Kidney (tissue), 14 donors: ENCODE measurements around the gene CACNB2. TPM values are rescaled to one million over a fixed set of nuclear protein-coding genes. Genes with fewer than 3 reads are reported as not detected.

Experiments
- DNase-seq, 5 donors: peaks; one replicate each; pipeline ENCODE4 v3.0.0-alpha.2; 2013 to 2020
- FAIRE-seq: peaks from 2 replicates; lab custom pipeline; 2012; peaks lifted over from hg19 to GRCh38; lab: Jason Lieb, UNC
- H3K27ac ChIP-seq, 2 donors: one replicate each; pipeline ENCODE4 v1.7.0; 2013; ENCODE audit warnings: low read depth in 2 of 2, low read length in 2 of 2, inconsistent platforms in 1 of 2
- H3K27me3 ChIP-seq: one replicate; pipeline ENCODE4 v1.7.1; 2013; ENCODE audit warnings: low read length, inconsistent platforms; ENCODE audit not compliant: control insufficient read depth, insufficient read depth
- H3K36me3 ChIP-seq, 3 donors: one replicate each; pipeline versions ENCODE4 v1.7.0 to v1.7.1; 2013; ENCODE audit warnings: low read length in 3 of 3, control low read depth in 1 of 3, inconsistent platforms in 1 of 3; ENCODE audit not compliant: insufficient read depth in 3 of 3, control insufficient read depth in 2 of 3
- H3K4me1 ChIP-seq, 3 donors: one replicate each; pipeline versions ENCODE4 v1.7.0 to v1.7.1; 2013; ENCODE audit warnings: low read length in 3 of 3, inconsistent platforms in 1 of 3, low read depth in 1 of 3; ENCODE audit not compliant: control insufficient read depth in 2 of 3, insufficient read depth in 2 of 3
- H3K4me3 ChIP-seq, 3 donors: one replicate each; pipeline versions ENCODE4 v1.7.0 to v1.8.1; 2013; ENCODE audit warnings: low read length in 3 of 3, control low read depth in 1 of 3, inconsistent platforms in 1 of 3
- H3K9ac ChIP-seq, 3 donors: one replicate each; pipeline versions ENCODE4 v1.7.0 to v1.7.1; 2013; ENCODE audit warnings: low read length in 3 of 3, control low read depth in 1 of 3, inconsistent platforms in 1 of 3
- H3K9me3 ChIP-seq, 3 donors: one replicate each; pipeline versions ENCODE4 v1.7.0 to v1.7.1; 2013; ENCODE audit warnings: low read length in 3 of 3, control low read depth in 1 of 3, inconsistent platforms in 1 of 3; ENCODE audit not compliant: control insufficient read depth in 2 of 3, insufficient read depth in 1 of 3
- intact Hi-C: fragments of 100-400 bp; cut with DNase I; formaldehyde crosslinking; loops from one replicate; pipeline ENCODE4 v1.11.1; 2022
- polyA plus RNA-seq: library from polyadenylated mRNA; stranded (reverse); fragments of 350-450 nt; fragmentation: Illumina TruSeq; extraction: RNeasy Lipid Tissue Mini Kit (QIAGEN cat#74804); gene quantifications from one replicate; pipeline ENCODE4 v1.2.3, GENCODE V29; 2014; ENCODE audit warnings: low read depth, low replicate concordance; ENCODE audit not compliant: insufficient read depth
- total RNA-seq: library from RNA; stranded (reverse); fragmentation: NEBNext Ultra II Directional; extraction: Animal tissue kit (Norgen Biotek cat#: 25700); gene quantifications from one replicate; pipeline ENCODE4 v1.2.1, GENCODE V29; 2021
- TF ChIP-seq, protein P1 (sequence below): IDR thresholded peaks from 3 replicates; pipeline ENCODE4 v1.5.1; 2012; ENCODE audit warnings: mild to moderate bottlenecking, moderate library complexity, borderline replicate concordance; ENCODE audit not compliant: insufficient read depth; ENCODE audit errors: extremely low read depth
- donor health status: control.
- donor health status: control.
- donor health status: control.
- donor health status: control.
- donor health status: control.
- donor health status: DM: yes; HTN: yes; CAD: no.
- donor health status: Normal renal cell carcinoma (clear cell type).

Gene CACNB2
- total and polyA plus RNA-seq, 2 donors from 2014 or later = 2.8 TPM

- peaks cover 0 to 36% (median 2%) of the 10 kb centered on the region in 3 donors for H3K9me3 ChIP-seq
- no peaks in the 10 kb centered on the region for H3K4me1 ChIP-seq
- intact Hi-C loops = no loop called here
- no peak for DNase-seq
- H3K27me3 ChIP-seq = no peaks in the 10 kb centered on the region
- H3K9ac ChIP-seq = no peak overlapping the region
- no peak for FAIRE-seq
- H3K27ac ChIP-seq = no peak overlapping the region
- TF ChIP-seq, protein P1, sequence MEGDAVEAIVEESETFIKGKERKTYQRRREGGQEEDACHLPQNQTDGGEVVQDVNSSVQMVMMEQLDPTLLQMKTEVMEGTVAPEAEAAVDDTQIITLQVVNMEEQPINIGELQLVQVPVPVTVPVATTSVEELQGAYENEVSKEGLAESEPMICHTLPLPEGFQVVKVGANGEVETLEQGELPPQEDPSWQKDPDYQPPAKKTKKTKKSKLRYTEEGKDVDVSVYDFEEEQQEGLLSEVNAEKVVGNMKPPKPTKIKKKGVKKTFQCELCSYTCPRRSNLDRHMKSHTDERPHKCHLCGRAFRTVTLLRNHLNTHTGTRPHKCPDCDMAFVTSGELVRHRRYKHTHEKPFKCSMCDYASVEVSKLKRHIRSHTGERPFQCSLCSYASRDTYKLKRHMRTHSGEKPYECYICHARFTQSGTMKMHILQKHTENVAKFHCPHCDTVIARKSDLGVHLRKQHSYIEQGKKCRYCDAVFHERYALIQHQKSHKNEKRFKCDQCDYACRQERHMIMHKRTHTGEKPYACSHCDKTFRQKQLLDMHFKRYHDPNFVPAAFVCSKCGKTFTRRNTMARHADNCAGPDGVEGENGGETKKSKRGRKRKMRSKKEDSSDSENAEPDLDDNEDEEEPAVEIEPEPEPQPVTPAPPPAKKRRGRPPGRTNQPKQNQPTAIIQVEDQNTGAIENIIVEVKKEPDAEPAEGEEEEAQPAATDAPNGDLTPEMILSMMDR = no peak
- H3K4me3 ChIP-seq = no peak overlapping the region
- H3K36me3 ChIP-seq = peaks cover 6 to 12% (median 7%) of the 10 kb centered on the region in 3 donors
These were observed 421.8 kb downstream of the CACNB2 start for GRCh38 chr10:18561861-18562551.

DNA sequence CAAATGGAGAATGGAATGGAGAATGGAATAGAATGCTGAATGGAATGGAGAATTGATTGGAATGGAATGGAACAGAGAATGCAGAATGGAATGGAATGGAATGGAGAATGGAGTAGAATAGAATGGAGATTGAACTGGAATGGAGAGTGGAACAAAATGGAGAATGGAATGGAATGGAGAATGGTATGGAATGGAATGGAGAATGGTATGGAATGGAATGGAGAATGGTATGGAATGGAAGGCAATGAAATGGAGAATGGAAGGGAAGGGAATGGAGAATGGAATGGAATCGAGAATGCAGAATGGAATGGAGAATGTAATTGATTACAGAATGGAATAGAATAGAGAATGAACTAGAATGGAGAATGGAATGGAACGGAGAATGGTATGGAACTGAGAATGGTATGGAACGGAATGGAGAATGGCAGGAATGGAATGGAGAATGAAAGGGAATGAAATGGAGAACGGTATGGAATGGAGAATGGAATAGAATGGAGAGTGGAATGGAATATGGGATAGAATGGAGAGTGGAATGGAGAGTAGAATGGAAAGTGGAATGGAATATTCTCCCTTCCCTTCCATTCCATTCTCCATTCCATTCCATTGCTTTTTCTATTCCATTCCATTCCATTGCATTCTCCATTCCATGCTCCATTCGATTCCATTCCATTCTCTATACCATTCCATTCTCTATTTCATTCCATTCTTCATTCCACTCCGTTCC, 422.9 kb downstream of the CACNB2 start:
- Histone ChIP-seq H3K27me3 (no peaks in the 10 kb centered on the region), H3K9ac (no peak overlapping the region), H3K9me3 (peaks cover 0 to 40% (median 5%) of the 10 kb centered on the region in 3 donors), H3K4me3 (no peak overlapping the region), H3K36me3 (peaks cover 4 to 11% (median 5%) of the 10 kb centered on the region in 3 donors), H3K4me1 (no peaks in the 10 kb centered on the region), H3K27ac (no peak overlapping the region)
- intact Hi-C loops = no loop called here
- FAIRE-seq (no peak), DNase-seq (no peak)
- TF ChIP-seq, protein P1 = no peak

- Histone ChIP-seq H3K36me3 (peaks cover 2 to 5% (median 5%) of the 10 kb centered on the region in 3 donors), H3K27me3 (no peaks in the 10 kb centered on the region), H3K9ac (no peak overlapping the region), H3K4me1 (no peaks in the 10 kb centered on the region), H3K9me3 (peaks cover 0 to 32% (median 7%) of the 10 kb centered on the region in 3 donors), H3K27ac (no peak overlapping the region), H3K4me3 (no peak overlapping the region)
- TF ChIP-seq, protein P1 = no peak
- no peak for FAIRE-seq
- intact Hi-C loops = no loop called here
- DNase-seq = no peak
These were observed 424.8 kb downstream of the CACNB2 start for GRCh38 chr10:18565006-18565405.
